ENCODE data around the gene TIMM13.

The TIMM13 gene

GRCh38 chr19:2454962-2455850 lies 27.8 kb upstream of the TIMM13 start:
- DNase-seq: no peak

- DNase-seq: no peak
These were observed 27.0 kb upstream of the TIMM13 start for GRCh38 chr19:2454199-2454961.

- DNase-seq: no peak
These were observed 26.1 kb upstream of the TIMM13 start for GRCh38 chr19:2453431-2454025.

- DNase-seq: no peak
These were observed 24.4 kb upstream of the TIMM13 start for GRCh38 chr19:2451741-2452140.

GRCh38 chr19:2451138-2451537 lies 23.8 kb upstream of the TIMM13 start:
- no peak for DNase-seq

- DNase-seq: no peak
These were observed 21.6 kb upstream of the TIMM13 start for GRCh38 chr19:2449019-2449418.

GRCh38 chr19:2446381-2446780 lies 19.0 kb upstream of the TIMM13 start:
- DNase-seq: no peak

- DNase-seq: no peak
These were observed 17.0 kb upstream of the TIMM13 start for GRCh38 chr19:2444251-2445002.

GRCh38 chr19:2443785-2444182 lies 16.4 kb upstream of the TIMM13 start:
- no peak for DNase-seq

GRCh38 chr19:2443116-2443784 lies 15.9 kb upstream of the TIMM13 start:
- no peak for DNase-seq

- no peak for DNase-seq
These were observed 13.8 kb upstream of the TIMM13 start for GRCh38 chr19:2441096-2441752.

- DNase-seq: no peak
These were observed 13.1 kb upstream of the TIMM13 start for GRCh38 chr19:2440515-2440914.

- DNase-seq: no peak
These were observed 10.8 kb upstream of the TIMM13 start for GRCh38 chr19:2438178-2438577.

- no peak for DNase-seq
These were observed 9.5 kb upstream of the TIMM13 start for GRCh38 chr19:2436926-2437325.

- DNase-seq: no peak
These were observed 9.0 kb upstream of the TIMM13 start for GRCh38 chr19:2436384-2436783.

- DNase-seq: no peak
These were observed 7.4 kb upstream of the TIMM13 start for GRCh38 chr19:2434721-2435265.

GRCh38 chr19:2434267-2434666 lies 6.9 kb upstream of the TIMM13 start:
- DNase-seq: no peak

- DNase-seq: no peak
These were observed 6.5 kb upstream of the TIMM13 start for GRCh38 chr19:2433854-2434253.

- DNase-seq: no peak
These were observed 4.9 kb upstream of the TIMM13 start for GRCh38 chr19:2432131-2432848.

- no peak for DNase-seq
These were observed 4.1 kb upstream of the TIMM13 start for GRCh38 chr19:2431318-2432055.

Data from T-helper 9 cell (primary cell).